CD1c-positive myeloid dendritic cell (primary cell): ENCODE data around the gene ABCC11.

Experiments
- DNase-seq: peaks from one replicate; pipeline ENCODE4 v3.0.0-alpha.2; 2016; ENCODE audit errors: extremely low spot score

ABCC11 gene

GRCh38 chr16:48161906-48162305 is 85.4 kb downstream of the ABCC11 start:
- DNase-seq = no peak

DNA sequence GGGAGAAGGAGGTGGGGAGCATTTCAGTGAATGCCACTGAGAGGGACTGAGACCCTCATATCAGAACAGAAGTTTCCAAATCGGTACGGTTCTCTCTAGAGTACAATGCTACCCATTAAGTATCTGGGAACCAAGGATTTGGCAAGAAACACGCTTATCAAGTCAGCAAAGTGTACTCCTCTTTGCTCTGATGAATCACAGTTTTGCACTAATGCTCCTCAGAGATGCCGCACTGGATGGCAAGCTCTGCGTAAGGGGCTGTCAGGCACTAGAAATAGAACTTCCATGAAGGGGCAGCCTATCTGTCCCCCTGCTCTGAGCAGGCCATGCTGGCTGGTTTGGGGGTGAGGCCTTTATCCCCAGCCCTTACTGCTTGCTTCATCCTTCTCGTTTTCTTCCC is 86.8 kb downstream of the ABCC11 start:
- no peak for DNase-seq

DNA sequence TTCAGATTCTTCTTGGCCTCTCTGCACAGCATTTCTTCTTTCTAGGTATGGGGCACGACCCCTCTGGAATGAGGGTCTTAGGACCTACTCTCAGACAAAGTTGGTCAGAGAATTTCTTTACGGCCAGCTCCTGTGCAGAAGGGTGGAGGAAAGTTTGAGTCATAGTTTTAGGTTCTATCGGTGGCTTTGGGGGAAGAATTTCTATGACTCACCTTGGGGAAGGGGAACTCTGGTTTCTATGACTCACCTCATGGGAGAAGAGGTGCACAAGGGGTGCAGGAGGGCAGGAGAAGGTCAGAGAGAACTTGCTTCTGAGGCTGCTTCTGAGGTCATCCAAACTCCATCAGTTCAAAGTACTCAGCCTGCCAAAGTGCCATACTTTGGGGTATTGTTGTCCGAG is 89.0 kb downstream of the ABCC11 start:
- DNase-seq = peak; percentile 22

GRCh38 chr16:48157794-48158193 is 89.5 kb downstream of the ABCC11 start:
- DNase-seq = no peak

GRCh38 chr16:48157302-48157701 is 90.0 kb downstream of the ABCC11 start:
- no peak for DNase-seq

- DNase-seq = peak; percentile 83
These were observed 90.5 kb downstream of the ABCC11 start for GRCh38 chr16:48156790-48157209.

DNA sequence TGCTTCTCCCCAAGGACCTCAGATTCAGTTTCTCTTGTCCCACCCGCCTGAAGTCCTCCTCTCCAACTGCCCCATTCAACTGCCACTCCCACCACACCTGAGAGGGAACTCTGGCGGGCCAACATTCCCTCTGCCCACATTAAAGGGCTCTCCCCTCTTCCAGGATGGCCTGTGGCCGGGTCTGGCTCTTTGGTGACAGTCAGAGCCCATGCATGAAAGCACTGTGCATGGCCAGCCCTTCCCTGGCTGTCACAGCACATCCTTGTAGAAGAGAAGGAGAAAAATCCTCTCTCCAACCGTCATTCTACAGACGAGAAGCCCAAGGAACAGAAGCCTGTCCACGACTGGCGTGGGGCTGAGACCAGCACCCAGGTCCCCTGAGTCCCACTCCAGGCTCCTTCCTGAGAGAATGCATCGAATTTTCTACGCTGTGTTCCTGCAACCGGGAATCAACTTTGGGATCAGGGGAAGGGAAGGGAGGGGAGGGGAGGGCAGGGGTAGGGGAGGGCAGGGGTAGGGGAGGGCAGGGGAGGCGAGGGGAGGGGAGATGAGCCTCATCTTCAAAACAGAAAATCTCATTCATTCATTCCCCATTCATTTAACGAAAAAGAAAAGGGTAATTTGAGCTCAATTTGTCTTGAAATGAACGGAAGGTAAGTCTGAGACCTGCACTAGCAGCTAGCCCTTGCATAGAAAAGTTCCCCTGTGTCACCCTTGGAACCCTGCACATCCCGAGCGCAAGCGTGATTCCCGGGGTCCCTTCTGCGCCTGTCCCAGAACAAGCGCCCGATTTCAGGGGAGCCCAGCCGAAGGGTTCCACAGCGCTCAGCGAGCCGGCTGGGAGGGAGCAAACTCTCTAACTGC is 91.2 kb downstream of the ABCC11 start, which contains the start of gene ABCC12:
Gene ABCC12 (minus strand): TSS at position 68 of the 864 bp plus-strand sequence. CDS start 9,569 bp downstream, outside the sequence.
- no peak for DNase-seq

DNA sequence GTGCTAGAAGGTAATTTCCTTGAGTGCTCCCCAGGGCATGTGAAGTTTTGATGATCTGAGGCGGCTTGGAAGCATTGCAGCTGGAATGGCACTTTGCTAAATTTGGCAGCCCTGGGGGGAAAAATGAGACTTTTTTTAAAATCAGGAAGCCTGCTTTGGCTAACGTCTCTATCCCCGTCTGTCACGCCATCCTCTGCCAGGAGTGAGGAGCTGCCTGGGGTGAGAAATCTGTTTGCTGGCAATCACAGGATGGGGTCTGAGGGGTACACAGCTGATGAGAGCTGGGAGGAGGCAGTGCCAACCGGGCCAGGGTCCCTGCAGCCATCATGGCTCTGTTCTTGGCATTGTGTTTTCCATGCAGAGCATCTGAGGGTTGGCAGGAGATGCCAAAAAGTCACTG is 93.6 kb downstream of the ABCC11 start:
- DNase-seq = no peak

GRCh38 chr16:48152226-48152625 is 95.1 kb downstream of the ABCC11 start:
- no peak for DNase-seq

DNA sequence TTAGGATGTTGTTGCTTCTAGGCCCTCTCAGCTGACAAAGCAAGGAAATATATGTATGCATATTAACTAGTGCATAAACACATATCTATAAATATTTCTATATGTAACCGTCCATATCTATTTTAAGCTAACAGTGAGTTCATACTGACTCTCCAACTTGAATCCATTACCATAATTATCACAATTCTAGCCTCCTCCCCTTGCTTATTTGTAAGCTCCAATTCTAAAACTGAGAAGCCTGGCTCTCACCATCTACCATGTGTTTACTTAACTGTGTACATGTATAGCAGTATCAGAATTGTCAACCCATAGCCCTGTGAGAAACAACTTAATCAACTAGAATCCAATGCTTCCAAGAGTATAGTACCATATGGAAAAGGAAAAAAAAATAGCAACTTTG is 96.6 kb downstream of the ABCC11 start:
- no peak for DNase-seq

GRCh38 chr16:48146710-48147109 is 100.6 kb downstream of the ABCC11 start:
- no peak for DNase-seq

DNA sequence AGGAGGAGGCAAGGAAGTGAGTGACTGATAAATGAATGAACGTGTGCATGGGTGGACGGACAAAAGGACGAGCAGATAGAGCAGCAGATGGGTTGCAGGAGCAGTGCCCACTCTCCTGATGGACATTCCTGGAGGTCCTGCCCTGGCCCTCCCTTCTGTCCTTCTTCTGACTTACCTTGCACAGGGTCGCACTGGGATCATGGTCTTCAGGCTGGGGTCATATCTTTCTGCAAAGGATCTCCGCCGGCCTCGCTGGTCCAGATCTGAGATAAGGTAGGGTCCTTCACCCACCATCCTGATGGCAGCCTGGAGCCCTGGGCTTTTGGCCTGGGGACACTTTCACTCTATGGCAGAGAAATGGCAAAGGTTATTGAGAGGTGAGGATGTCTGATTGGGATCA is 101.2 kb downstream of the ABCC11 start:
- DNase-seq = no peak

GRCh38 chr16:48143812-48144368 is 103.4 kb downstream of the ABCC11 start:
- no peak for DNase-seq

DNA sequence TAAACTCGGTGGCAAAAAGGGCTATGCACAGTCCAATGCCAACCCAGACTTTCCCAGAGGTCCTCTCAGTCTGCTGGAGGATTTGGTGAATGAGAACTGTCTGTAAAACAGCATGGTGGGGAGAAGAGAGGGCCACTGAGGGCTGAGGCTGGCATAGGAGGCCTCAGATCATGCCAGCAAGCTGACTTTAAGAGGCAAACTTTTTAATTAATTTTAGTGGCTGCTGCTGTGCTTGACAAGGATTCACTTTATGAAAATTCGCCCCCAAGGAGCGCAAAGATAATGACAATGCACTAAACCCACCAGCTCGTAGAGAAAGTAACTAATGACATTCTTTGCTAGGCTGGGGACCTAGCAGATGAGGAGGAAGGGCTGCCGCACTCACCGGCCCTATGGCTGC is 106.5 kb downstream of the ABCC11 start:
- DNase-seq = no peak

GRCh38 chr16:48139517-48139916 is 107.8 kb downstream of the ABCC11 start:
- no peak for DNase-seq

GRCh38 chr16:48138543-48138942 is 108.8 kb downstream of the ABCC11 start:
- DNase-seq = no peak

GRCh38 chr16:48137822-48138221 is 109.5 kb downstream of the ABCC11 start:
- no peak for DNase-seq

- no peak for DNase-seq
These were observed 110.6 kb downstream of the ABCC11 start for GRCh38 chr16:48136547-48137360.

- DNase-seq = no peak
These were observed 113.7 kb downstream of the ABCC11 start for GRCh38 chr16:48133455-48134211.

- DNase-seq = no peak
These were observed 114.6 kb downstream of the ABCC11 start for GRCh38 chr16:48132696-48133095.

DNA sequence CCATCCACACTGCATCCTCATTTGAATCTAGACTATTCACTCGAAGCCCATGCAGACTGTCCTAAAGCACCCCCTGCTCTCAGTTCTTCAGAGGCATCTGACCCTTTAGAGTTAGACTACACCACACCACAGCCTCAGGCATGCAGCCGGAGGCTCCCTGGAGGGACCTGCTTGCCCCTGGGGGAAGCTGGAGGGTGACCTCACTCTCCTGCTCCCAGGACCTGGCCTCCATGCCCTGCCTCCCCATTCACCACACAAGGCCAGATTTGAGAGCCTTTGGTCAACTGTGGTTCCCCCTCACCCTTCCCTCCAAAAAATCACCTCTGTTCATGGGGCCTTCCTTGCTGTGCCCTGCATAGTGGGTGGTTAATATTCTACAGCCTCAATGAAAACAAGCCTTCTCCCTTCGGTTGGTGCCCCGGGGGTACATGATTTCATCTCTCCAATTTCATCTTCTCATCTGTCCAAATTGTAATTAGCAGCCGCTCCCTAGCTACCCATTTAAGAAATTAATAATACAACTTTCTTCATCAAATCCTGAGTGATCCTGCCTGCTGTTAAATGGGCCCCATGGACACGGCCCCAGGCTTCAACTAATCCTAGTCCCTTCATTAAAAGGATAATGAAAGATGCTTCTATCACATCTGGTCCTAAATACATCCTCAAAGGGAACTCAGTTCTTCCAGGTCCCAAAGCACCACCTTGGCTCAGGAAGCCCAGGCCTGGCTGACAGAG is 116.0 kb downstream of the ABCC11 start:
- DNase-seq = no peak
